Liver (tissue), 3 donors: ENCODE data around the gene SNAPC4.

Source experiments
- ATF3 ChIP-seq: IDR thresholded peaks from 2 replicates; pipeline ENCODE4 v1.6.1; 2016; ENCODE audit warnings: antibody characterized with exemption
- CTCF ChIP-seq: fragments of 150-350 bp; IDR thresholded peaks from 2 replicates; pipeline ENCODE4 v1.5.1; 2017; ENCODE audit warnings: improper control_type of control experiment, low read depth, low read length; ENCODE audit not compliant: missing input control
- EGR1 ChIP-seq, 2 donors: IDR thresholded peaks; 2 replicates each; pipeline ENCODE4 v1.6.1; 2016 to 2018; ENCODE audit warnings: antibody characterized with exemption in 2 of 2, low read depth in 2 of 2
- FOXA1 ChIP-seq: IDR thresholded peaks from 2 replicates; pipeline ENCODE4 v1.6.1; 2016; ENCODE audit warnings: antibody characterized with exemption
- HNF4G ChIP-seq: IDR thresholded peaks from 2 replicates; pipeline ENCODE4 v1.6.1; 2016; ENCODE audit warnings: antibody characterized with exemption
- JUND ChIP-seq, 2 donors: IDR thresholded peaks; 2 replicates each; pipeline ENCODE4 v1.6.1; 2016; ENCODE audit warnings: antibody characterized with exemption in 2 of 2
- MAX ChIP-seq: IDR thresholded peaks from 2 replicates; pipeline ENCODE4 v1.6.1; 2016; ENCODE audit warnings: antibody characterized with exemption
- RAD21 ChIP-seq, 2 donors: IDR thresholded peaks; 2 replicates each; pipeline ENCODE4 v1.6.1; 2016; ENCODE audit warnings: antibody characterized with exemption in 2 of 2, mild to moderate bottlenecking in 2 of 2
- REST ChIP-seq: IDR thresholded peaks from 2 replicates; pipeline ENCODE4 v1.6.1; 2016; ENCODE audit warnings: antibody characterized with exemption, mild to moderate bottlenecking
- SP1 ChIP-seq: IDR thresholded peaks from 2 replicates; pipeline ENCODE4 v1.6.1; 2018; ENCODE audit warnings: antibody characterized with exemption, mild to moderate bottlenecking
- TAF1 ChIP-seq: conservative IDR thresholded peaks from 2 replicates; pipeline ENCODE4 v1.6.1; 2016; ENCODE audit warnings: antibody characterized with exemption, mild to moderate bottlenecking
- YY1 ChIP-seq: IDR thresholded peaks from 2 replicates; pipeline ENCODE4 v1.6.1; 2016; ENCODE audit warnings: antibody characterized with exemption, mild to moderate bottlenecking
- TF ChIP-seq, protein P1 (sequence below): IDR thresholded peaks from 2 replicates; pipeline ENCODE4 v1.6.1; 2016; ENCODE audit warnings: antibody characterized with exemption
- donor health status: healthy.
- donor health status: healthy.

DNA sequence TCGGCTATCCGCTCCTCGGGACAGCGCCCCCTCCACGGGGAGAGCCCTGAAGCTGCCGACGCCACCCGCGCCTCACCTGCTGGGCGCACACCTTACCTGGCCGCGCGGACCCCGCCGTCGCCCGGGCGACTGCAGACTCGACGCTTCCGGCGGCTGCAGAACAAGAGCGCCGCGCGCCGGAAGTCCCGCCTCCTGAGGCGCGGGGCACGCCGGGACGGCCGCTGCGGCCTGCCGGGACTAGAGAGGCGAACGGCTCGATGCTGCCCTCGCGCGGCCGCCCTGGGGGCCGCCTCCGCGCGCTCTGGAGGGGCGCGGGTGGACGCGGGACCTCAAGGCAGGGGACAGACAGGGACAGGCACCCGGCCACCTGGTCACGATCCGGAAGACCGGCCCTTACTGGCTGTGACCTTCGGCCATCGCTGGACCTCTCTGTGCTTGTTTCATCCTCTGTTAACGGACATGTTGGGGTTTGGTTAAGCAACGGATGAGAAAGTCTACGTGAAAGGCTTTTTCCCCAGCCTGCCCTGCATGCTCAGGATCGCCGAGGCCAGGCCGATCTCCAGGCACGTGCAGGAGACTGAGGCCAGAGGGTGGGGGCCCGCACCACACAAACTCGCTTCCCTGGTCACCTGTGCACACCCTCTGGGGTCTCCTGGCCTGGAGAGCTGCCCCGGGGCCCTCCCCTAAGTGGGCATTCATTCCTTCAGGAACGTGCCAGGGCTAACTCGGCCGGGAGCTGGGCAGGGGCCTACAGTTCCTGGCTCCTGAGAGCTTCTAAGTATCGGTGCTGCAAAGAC lies at the start of gene SNAPC4:
- no peak for TF ChIP-seq MAX
- TF ChIP-seq CTCF = peak; percentile 90
- TF ChIP-seq SP1 = no peak
- peak; percentile 68 to 80 for TF ChIP-seq RAD21 (IDR thresholded peaks at IDR 0.05)
- TF ChIP-seq, protein P1, sequence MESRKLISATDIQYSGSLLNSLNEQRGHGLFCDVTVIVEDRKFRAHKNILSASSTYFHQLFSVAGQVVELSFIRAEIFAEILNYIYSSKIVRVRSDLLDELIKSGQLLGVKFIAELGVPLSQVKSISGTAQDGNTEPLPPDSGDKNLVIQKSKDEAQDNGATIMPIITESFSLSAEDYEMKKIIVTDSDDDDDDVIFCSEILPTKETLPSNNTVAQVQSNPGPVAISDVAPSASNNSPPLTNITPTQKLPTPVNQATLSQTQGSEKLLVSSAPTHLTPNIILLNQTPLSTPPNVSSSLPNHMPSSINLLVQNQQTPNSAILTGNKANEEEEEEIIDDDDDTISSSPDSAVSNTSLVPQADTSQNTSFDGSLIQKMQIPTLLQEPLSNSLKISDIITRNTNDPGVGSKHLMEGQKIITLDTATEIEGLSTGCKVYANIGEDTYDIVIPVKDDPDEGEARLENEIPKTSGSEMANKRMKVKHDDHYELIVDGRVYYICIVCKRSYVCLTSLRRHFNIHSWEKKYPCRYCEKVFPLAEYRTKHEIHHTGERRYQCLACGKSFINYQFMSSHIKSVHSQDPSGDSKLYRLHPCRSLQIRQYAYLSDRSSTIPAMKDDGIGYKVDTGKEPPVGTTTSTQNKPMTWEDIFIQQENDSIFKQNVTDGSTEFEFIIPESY = no peak
- no peak for TF ChIP-seq JUND (IDR thresholded peaks at IDR 0.05)
- TF ChIP-seq EGR1 (IDR thresholded peaks at IDR 0.05; ENCODE audit: low read depth in 2 of 2) = no peak
- no peak for TF ChIP-seq ATF3
- no peak for TF ChIP-seq TAF1
- no peak for TF ChIP-seq HNF4G
- TF ChIP-seq REST = no peak
- peak; percentile 14 for TF ChIP-seq YY1
- TF ChIP-seq FOXA1 = no peak
